Neuron (in vitro differentiated cells): ENCODE measurements around the gene ANKRD27.

Experiments
- H2AFZ ChIP-seq: one replicate; pipeline ENCODE4 v1.6.1; 2013; ENCODE audit warnings: low read depth, mild to moderate bottlenecking, inconsistent platforms, low read length, moderate library complexity
- H3K27me3 ChIP-seq: one replicate; pipeline ENCODE4 v1.6.1; 2013; ENCODE audit warnings: low read length; ENCODE audit not compliant: insufficient read depth
- H3K36me3 ChIP-seq: one replicate; pipeline ENCODE4 v1.6.1; 2013; ENCODE audit warnings: low read length; ENCODE audit not compliant: insufficient read depth
- H3K4me1 ChIP-seq: one replicate; pipeline ENCODE4 v1.6.1; 2013; ENCODE audit warnings: low read length; ENCODE audit not compliant: insufficient read depth
- H3K4me3 ChIP-seq: 2 replicates; pipeline ENCODE4 v1.5.1; 2013; ENCODE audit warnings: mild to moderate bottlenecking, low read length, moderate library complexity
- H3K9me3 ChIP-seq: one replicate; pipeline ENCODE4 v1.6.1; 2013; ENCODE audit warnings: low read length

Gene ANKRD27

GRCh38 chr19:32630338-32630737, 44.6 kb downstream of the ANKRD27 start:
- Histone ChIP-seq H3K27me3 (no peaks in the 10 kb centered on the region), H3K4me3 (no peak overlapping the region), H2AFZ (no peak overlapping the region), H3K4me1 (no peaks in the 10 kb centered on the region), H3K9me3 (no peaks in the 10 kb centered on the region), H3K36me3 (peaks cover 15% of the 10 kb centered on the region)

- H3K36me3 ChIP-seq: peaks cover 24% of the 10 kb centered on the region
- H3K4me1 ChIP-seq: no peaks in the 10 kb centered on the region
- H3K27me3 ChIP-seq: no peaks in the 10 kb centered on the region
- no peak overlapping the region for H3K4me3 ChIP-seq
- H2AFZ ChIP-seq: no peak overlapping the region
- no peaks in the 10 kb centered on the region for H3K9me3 ChIP-seq
Measured at GRCh38 chr19:32627714-32628270, 47.2 kb downstream of the ANKRD27 start.

- Histone ChIP-seq H3K27me3 (no peaks in the 10 kb centered on the region), H3K4me3 (no peak overlapping the region), H3K9me3 (no peaks in the 10 kb centered on the region), H3K36me3 (peaks cover 30% of the 10 kb centered on the region), H2AFZ (no peak overlapping the region), H3K4me1 (no peaks in the 10 kb centered on the region)
Measured at GRCh38 chr19:32626969-32627368, 48.0 kb downstream of the ANKRD27 start.

- Histone ChIP-seq H3K9me3 (no peaks in the 10 kb centered on the region), H3K4me3 (no peak overlapping the region), H3K4me1 (no peaks in the 10 kb centered on the region), H3K36me3 (peaks cover 32% of the 10 kb centered on the region), H2AFZ (no peak overlapping the region), H3K27me3 (no peaks in the 10 kb centered on the region)
Measured at GRCh38 chr19:32624410-32624809, 50.6 kb downstream of the ANKRD27 start.

GRCh38 chr19:32622002-32622401, 53.0 kb downstream of the ANKRD27 start:
- H3K9me3 ChIP-seq: no peaks in the 10 kb centered on the region
- H3K27me3 ChIP-seq: no peaks in the 10 kb centered on the region
- no peaks in the 10 kb centered on the region for H3K4me1 ChIP-seq
- H2AFZ ChIP-seq: no peak overlapping the region
- H3K36me3 ChIP-seq: peaks cover 32% of the 10 kb centered on the region
- H3K4me3 ChIP-seq: no peak overlapping the region

GRCh38 chr19:32619051-32619685, 55.8 kb downstream of the ANKRD27 start:
- peaks cover 48% of the 10 kb centered on the region for H3K36me3 ChIP-seq

GRCh38 chr19:32615569-32615968, 59.4 kb downstream of the ANKRD27 start:
- Histone ChIP-seq H3K9me3 (peaks cover 4% of the 10 kb centered on the region), H3K4me1 (no peaks in the 10 kb centered on the region), H2AFZ (no peak overlapping the region), H3K36me3 (peaks cover 55% of the 10 kb centered on the region), H3K4me3 (no peak overlapping the region), H3K27me3 (no peaks in the 10 kb centered on the region)

More at GRCh38 chr19:32619051-32619685, 55.8 kb downstream of the ANKRD27 start:
- H3K4me1 ChIP-seq: no peaks in the 10 kb centered on the region
- H2AFZ ChIP-seq: no peak overlapping the region
- no peaks in the 10 kb centered on the region for H3K27me3 ChIP-seq
- H3K9me3 ChIP-seq: no peaks in the 10 kb centered on the region
- no peak overlapping the region for H3K4me3 ChIP-seq

GRCh38 chr19:32614916-32615315, 60.1 kb downstream of the ANKRD27 start:
- Histone ChIP-seq H3K36me3 (peaks cover 54% of the 10 kb centered on the region), H3K4me1 (no peaks in the 10 kb centered on the region), H3K4me3 (no peak overlapping the region), H2AFZ (no peak overlapping the region), H3K9me3 (peaks cover 4% of the 10 kb centered on the region), H3K27me3 (no peaks in the 10 kb centered on the region)

GRCh38 chr19:32613008-32613407, 62.0 kb downstream of the ANKRD27 start:
- no peaks in the 10 kb centered on the region for H3K27me3 ChIP-seq
- H2AFZ ChIP-seq: no peak overlapping the region
- peaks cover 4% of the 10 kb centered on the region for H3K9me3 ChIP-seq
- peaks cover 41% of the 10 kb centered on the region for H3K36me3 ChIP-seq
- no peaks in the 10 kb centered on the region for H3K4me1 ChIP-seq
- no peak overlapping the region for H3K4me3 ChIP-seq

- no peak overlapping the region for H2AFZ ChIP-seq
- H3K27me3 ChIP-seq: no peaks in the 10 kb centered on the region
- H3K36me3 ChIP-seq: peaks cover 48% of the 10 kb centered on the region
- no peaks in the 10 kb centered on the region for H3K4me1 ChIP-seq
- peaks cover 4% of the 10 kb centered on the region for H3K9me3 ChIP-seq
- H3K4me3 ChIP-seq: no peak overlapping the region
Measured at GRCh38 chr19:32611161-32611560, 63.8 kb downstream of the ANKRD27 start.

GRCh38 chr19:32607479-32607878, 67.5 kb downstream of the ANKRD27 start:
- no peaks in the 10 kb centered on the region for H3K4me1 ChIP-seq
- H2AFZ ChIP-seq: no peak overlapping the region
- no peak overlapping the region for H3K4me3 ChIP-seq
- H3K36me3 ChIP-seq: peaks cover 40% of the 10 kb centered on the region
- no peaks in the 10 kb centered on the region for H3K9me3 ChIP-seq
- no peaks in the 10 kb centered on the region for H3K27me3 ChIP-seq

GRCh38 chr19:32606289-32606688, 68.7 kb downstream of the ANKRD27 start:
- Histone ChIP-seq H3K9me3 (no peaks in the 10 kb centered on the region), H3K4me3 (no peak overlapping the region), H2AFZ (no peak overlapping the region), H3K36me3 (peaks cover 38% of the 10 kb centered on the region), H3K4me1 (no peaks in the 10 kb centered on the region), H3K27me3 (no peaks in the 10 kb centered on the region)

GRCh38 chr19:32605544-32605943, 69.4 kb downstream of the ANKRD27 start:
- Histone ChIP-seq H3K4me3 (no peak overlapping the region), H3K36me3 (peaks cover 38% of the 10 kb centered on the region), H3K4me1 (no peaks in the 10 kb centered on the region), H2AFZ (no peak overlapping the region), H3K27me3 (no peaks in the 10 kb centered on the region), H3K9me3 (no peaks in the 10 kb centered on the region)

GRCh38 chr19:32603961-32604360, 71.0 kb downstream of the ANKRD27 start:
- peaks cover 38% of the 10 kb centered on the region for H3K36me3 ChIP-seq
- H2AFZ ChIP-seq: no peak overlapping the region
- no peak overlapping the region for H3K4me3 ChIP-seq
- H3K4me1 ChIP-seq: no peaks in the 10 kb centered on the region
- no peaks in the 10 kb centered on the region for H3K27me3 ChIP-seq
- H3K9me3 ChIP-seq: no peaks in the 10 kb centered on the region
